Motor neuron (in vitro differentiated cells): Measurements from ENCODE around the gene SMIM38. TPM values are rescaled to one million over a fixed set of nuclear protein-coding genes. Genes with fewer than 3 reads are reported as not detected.

Experiments
- ATAC-seq, 8 experiments: fragments of 200-7000 bp; cut with Tn5 transposase; replicated peaks in 6 of 8; 2 replicates each; pipeline ENCODE4 v1.8.0; 2021; ENCODE audit warnings: mild to moderate bottlenecking in 8 of 8, moderate library complexity in 8 of 8
- H3K27ac ChIP-seq, 2 donors: fragments of 250-450 bp; sonication (Bioruptor Pico); 2 replicates each; pipeline ENCODE4 v1.9.0; 2021; ENCODE audit warnings: antibody characterized with exemption in 2 of 2, mild to moderate bottlenecking in 2 of 2, moderate library complexity in 1 of 2
- H3K4me1 ChIP-seq, 2 donors: fragments of 250-450 bp; sonication (Bioruptor Pico); replicated peaks in 1 of 2; 2 replicates each; pipeline ENCODE4 v1.6.1; 2021; ENCODE audit warnings: antibody characterized with exemption in 2 of 2, mild to moderate bottlenecking in 2 of 2, moderate library complexity in 1 of 2
- H3K4me3 ChIP-seq, 5 donors: fragments of 250-450 bp; sonication (Bioruptor Pico); 2 replicates each; pipeline ENCODE4 v1.9.0; 2021; ENCODE audit warnings: antibody characterized with exemption in 5 of 5, mild to moderate bottlenecking in 5 of 5, moderate library complexity in 4 of 5
- WGBS, 10 experiments: fragments of 450-650 bp; shearing (Covaris generic); methylation state at CpG; one replicate each; pipeline ENCODE4 v1.0.0; 2022; 5-methylcytosine and 5-hydroxymethylcytosine counted together
- in situ Hi-C, 9 experiments: fragments of 400-800 bp; cut with MboI; loops; one replicate each; pipeline ENCODE4 v1.15.0; 2021; ENCODE audit warnings: low sequenced_read_pairs in 9 of 9, low pct_unique_long_range_greater_than_20kb in 2 of 9; ENCODE audit not compliant: unreplicated experiment in 9 of 9
- total RNA-seq, 8 experiments: library from RNA; unstranded; fragments of 300-600 nt; gene quantifications; 2 replicates each; pipeline versions ENCODE4 v1.2.3 to v1.2.4, GENCODE V29; 2022

The SMIM38 gene
- total RNA-seq: 1 to 10 TPM in 1 of 8 experiments, under 1 TPM in 6, not detected in 1; 0.14 to 1.2 (median 0.56) TPM

DNA sequence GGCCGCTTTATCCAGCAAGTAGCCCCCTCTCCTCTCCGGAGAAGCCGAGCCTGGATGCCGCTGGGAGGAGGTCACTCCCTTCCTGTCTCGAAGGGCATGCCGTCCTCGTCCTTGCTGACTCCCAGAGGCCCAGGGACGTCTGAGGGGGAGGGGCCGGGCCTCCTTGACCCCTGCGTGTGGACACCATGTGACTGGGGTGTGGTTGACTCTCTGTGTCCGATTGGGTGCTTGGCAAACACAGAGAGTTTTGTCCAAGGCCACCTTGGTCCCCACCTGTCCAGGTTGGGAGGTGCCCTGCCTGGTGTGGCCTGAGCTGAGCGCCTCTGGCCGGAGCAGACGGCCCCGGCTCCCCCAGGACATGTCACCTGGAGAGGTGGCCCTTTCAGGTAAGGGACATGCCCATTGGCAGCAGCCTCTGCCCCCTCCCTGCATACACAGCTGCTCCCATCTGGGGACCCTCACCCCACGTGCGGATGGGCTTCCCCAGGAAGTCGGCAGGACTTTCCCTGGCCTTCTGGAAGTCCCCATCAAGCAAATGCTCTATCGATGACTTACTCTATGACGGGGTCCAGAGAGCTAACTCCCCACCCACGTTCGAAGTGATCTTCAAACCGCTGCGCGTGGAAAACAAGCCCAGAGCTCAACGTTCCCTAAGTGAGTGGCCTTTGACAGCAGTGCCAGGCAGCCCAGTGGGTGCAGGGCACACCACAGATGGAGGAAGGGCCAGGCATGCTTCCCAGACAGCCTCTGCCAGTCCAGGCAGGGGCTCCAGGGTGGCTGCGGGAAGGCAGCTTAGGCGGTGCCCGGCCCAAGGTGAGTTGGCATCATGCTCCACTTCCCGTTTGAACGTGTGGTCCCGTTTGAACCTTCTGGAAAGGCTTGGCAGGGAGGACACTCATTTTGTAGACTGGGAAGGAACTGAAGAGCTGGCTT lies at the start of gene SMIM38:
TSS of gene SMIM38 (plus strand) at position 634 of the 933 bp plus-strand sequence. CDS start 1,912 bp downstream, outside the sequence.
- H3K27ac ChIP-seq: peak within 1 kb of the TSS; percentile 68 to 80
- H3K4me1 ChIP-seq: peaks cover 47 to 48% of the 10 kb centered on the region in 2 donors
- in situ Hi-C loops: no loop called here
- 73 to 100% (median 80%) methylated on average over 1 to 7 of the region's 32 CpGs; no CpG with 5 or more reads in 6 of the 10 experiments for WGBS, 10 experiments
- no peak within 1 kb of the TSS for H3K4me3 ChIP-seq
- ATAC-seq: no peak

DNA sequence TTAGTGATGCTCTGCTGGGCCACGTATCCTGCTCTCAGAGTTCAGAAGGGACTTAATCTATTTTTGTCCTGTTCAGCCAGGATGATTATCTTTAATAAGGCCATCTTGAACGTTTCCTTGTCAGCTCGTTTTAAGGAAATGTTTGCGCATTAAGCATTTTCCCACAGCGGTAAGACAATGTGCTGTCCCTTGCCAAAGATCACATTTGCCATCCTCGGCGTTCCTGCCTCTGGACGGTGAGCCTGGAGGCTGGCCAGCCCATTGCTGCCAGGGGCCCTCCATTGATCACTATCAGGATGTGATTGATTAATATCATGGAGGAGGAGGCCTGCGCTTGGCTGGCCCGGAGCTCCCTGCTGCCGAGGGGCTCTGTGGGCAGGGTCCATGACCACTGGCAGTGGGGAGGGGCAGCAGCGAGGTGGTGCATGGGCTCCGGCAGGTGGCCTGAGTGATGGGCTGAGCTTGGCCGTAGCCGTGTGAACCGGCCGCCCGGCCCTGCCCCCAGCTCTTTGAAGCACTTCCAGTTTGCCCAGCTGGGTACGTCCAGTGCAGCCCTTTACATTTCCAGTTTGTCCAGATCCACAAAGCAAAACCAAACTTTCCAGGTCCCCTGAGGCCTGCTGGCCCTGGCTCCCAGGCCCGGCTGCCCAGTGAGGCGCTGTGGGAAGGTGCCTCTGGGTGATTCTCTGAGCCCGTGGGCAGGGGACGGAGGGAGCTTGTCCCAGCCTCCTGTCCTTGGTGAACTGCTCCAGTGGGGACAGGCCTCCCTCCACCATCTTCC lies 49.5 kb upstream of the SMIM38 start:
- Histone ChIP-seq H3K27ac (no peak overlapping the region), H3K4me3 (no peak overlapping the region), H3K4me1 (peaks cover 4 to 6% of the 10 kb centered on the region in 2 donors)
- 17 to 100% (median 64%) methylated on average over 1 to 9 of the region's 23 CpGs; no CpG with 5 or more reads in 2 of the 10 experiments for WGBS, 10 experiments
- in situ Hi-C loops: loop anchor here (5.0 to 25.0 kb wide), 5 partner anchors 331 to 559 kb away; partner anchors contain the start of gene CCND1 (in 2 of the 9)
- ATAC-seq: peak in 1 of 8 experiments; percentile 11

DNA sequence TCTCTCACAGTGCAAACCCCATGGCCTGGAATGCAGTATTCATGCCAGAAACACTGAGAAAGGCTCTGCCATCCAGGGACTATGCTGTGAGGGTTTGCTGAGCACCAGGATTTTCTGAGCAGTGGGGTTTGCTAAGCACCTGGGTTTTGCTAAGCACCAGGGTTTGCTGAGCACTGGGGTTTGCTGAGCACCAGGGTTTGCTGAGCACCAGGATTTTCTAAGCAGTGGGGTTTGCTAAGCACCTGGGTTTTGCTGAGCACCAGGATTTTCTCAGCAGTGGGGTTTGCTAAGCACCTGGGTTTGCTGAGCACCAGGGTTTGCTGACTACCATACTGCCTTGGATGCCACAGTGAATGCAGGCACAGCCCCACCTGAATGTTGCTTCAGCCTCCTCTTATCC lies 48.3 kb upstream of the SMIM38 start:
- Histone ChIP-seq H3K4me3 (no peak overlapping the region), H3K27ac (no peak overlapping the region), H3K4me1 (peaks cover 4 to 15% of the 10 kb centered on the region in 2 donors)
- in situ Hi-C loops: loop anchor here (5.0 to 25.0 kb wide), 5 partner anchors 330 to 557 kb away; partner anchors contain the start of gene CCND1 (in 2 of the 9)
- ATAC-seq: no peak

DNA sequence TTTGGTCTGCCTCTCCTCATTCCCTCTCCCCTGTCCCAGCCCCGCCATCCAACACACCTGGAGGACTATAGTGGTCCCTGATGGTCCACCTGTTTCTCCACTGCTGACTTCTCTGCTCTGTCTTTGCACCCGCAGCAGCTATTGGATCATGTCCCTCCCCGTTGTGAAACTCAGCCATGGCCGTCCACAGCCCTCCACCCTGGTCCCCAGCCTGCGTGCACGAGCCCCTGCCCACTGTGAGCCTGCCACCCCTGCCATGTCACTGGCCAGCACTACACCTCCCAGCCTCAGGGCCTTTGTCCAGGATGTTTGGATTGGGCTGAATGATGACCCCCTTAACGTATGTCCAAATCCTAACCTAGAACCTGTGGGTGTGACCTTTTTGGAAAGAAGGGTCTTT lies 47.7 kb upstream of the SMIM38 start:
- 20 to 100% (median 90%) methylated on average over 1 of the region's 7 CpGs; no CpG with 5 or more reads in 4 of the 10 experiments for WGBS, 10 experiments
- Histone ChIP-seq H3K27ac (no peak overlapping the region), H3K4me1 (peaks cover 4 to 15% of the 10 kb centered on the region in 2 donors), H3K4me3 (no peak overlapping the region)
- in situ Hi-C loops: loop anchor here (5.0 to 25.0 kb wide), 5 partner anchors 329 to 557 kb away; partner anchors contain the start of gene CCND1 (in 2 of the 9)
- ATAC-seq: no peak

DNA sequence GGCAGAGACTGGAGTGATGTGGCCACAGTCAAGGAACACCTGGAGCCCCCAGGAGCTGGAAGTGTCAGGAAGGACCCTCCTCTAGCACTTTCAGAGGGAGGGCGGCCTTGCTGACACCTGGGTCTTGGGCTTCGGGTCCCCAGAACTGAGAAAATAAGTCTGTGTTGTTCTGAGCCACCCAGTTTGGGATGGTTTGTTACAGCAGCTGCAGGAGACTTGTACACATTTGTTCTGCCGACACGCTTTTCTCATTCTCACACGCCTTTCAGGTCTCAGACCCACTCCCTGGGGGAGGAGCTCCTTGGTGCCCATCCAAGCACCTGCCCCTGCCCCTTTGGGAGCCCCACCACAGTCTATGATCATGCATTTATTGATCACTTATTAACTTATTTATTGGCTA lies 47.2 kb upstream of the SMIM38 start:
- 0 to 90% (median 80%) methylated on average over 1 to 3 of the region's 5 CpGs; no CpG with 5 or more reads in 5 of the 10 experiments for WGBS, 10 experiments
- no peak overlapping the region for H3K27ac ChIP-seq
- no peak for ATAC-seq
- no peak overlapping the region for H3K4me3 ChIP-seq
- in situ Hi-C loops: loop anchor here (5.0 to 25.0 kb wide), 5 partner anchors 329 to 556 kb away; partner anchors contain the start of gene CCND1 (in 2 of the 9)
- H3K4me1 ChIP-seq: peaks cover 4 to 15% of the 10 kb centered on the region in 2 donors

DNA sequence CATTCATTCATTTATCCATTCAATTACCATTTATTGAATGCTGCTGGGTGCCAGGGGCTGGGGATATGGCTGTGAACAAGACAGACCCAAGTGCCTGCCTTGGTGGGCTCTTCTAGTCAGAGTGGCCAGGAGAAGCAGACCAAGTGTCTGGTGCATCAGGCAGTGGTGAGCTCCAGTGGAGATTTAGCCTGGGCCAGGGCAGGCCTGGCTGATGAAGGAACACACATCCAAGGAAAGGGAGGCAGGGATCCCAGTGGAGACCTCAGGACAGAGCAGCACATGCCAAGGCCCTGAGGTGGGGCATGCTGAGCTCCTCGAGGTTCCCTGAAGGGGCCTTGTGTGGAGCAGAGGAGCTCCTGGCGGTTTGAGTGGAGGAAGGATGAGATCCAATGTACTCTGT lies 46.6 kb upstream of the SMIM38 start:
- peaks cover 4 to 15% of the 10 kb centered on the region in 2 donors for H3K4me1 ChIP-seq
- in situ Hi-C loops: loop anchor here (5.0 to 25.0 kb wide), 5 partner anchors 328 to 556 kb away; partner anchors contain the start of gene CCND1 (in 2 of the 9)
- H3K4me3 ChIP-seq: no peak overlapping the region
- no peak for ATAC-seq
- WGBS, 10 experiments: 0 to 31% methylated on average over 2 of the region's 2 CpGs; no CpG with 5 or more reads in 8 of the 10 experiments
- no peak overlapping the region for H3K27ac ChIP-seq

DNA sequence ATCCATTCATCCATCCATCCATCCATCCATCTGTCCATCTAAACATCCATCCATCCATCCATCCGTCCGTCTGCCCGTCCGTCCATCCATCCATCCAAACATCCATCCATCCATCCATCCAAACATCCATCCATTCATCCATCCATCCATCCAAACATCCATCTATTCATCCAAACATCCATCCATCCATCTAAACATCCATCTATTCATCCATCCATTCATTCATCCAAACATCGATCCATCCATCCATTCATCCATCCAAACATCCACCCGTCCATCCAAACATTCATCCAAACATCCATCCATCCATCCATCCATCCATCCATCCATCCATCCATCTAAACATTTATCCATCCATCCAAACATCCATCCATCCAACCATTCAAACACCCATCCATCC lies 45.3 kb upstream of the SMIM38 start:
- no peak overlapping the region for H3K4me3 ChIP-seq
- ATAC-seq: no peak
- H3K4me1 ChIP-seq: peaks cover 4 to 15% of the 10 kb centered on the region in 2 donors
- 67 to 100% (median 94%) methylated on average over 2 to 6 of the region's 6 CpGs; no CpG with 5 or more reads in 1 of the 10 experiments for WGBS, 10 experiments
- in situ Hi-C loops: loop anchor here in 5 of 9 experiments (10.0 to 25.0 kb wide), 3 partner anchors 327 to 552 kb away; no protein-coding TSS in a partner anchor
- H3K27ac ChIP-seq: no peak overlapping the region

DNA sequence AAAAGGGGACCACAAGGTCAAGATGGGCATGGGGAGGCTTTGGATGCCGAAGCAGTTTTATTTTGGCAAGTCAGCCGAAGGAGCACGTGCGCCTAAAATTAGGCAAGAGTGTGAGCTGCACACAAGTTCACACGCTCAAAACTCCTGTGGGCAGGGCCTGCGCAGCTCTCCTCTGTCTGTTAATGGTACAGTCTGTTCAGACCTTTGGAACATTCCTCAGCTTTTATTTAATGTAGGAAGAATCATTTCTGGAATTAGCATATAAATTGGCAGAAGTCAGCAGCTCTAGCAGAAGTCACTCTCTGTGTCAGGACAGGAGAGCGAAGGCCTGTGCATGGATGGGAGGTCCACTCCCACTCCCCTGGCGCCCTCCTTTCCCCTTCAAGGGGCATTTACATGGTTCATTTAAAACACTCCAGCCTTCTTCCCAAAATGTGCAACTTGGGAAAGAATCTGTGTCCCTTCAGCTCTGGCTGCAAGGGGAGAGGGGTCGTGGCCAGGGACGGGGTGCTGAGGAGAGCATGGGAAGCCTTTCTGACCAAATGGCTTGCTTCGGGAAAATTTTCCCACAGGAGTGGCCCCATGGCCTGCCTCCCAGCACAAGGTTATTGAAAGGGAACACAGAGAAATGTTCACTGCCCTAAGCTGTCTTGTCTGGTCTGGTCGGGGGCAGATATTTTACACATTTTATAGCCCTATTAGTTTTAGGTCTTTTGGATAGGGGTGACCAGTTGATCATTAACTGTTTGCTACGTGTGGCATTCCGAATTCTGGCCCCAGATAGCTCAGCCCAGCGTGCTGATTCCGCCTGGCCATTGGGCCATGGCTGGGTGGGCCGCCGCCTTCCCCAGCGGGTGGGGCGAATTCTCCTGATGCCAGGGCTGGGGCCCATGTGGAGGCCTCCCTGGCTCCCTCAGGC lies 43.9 kb upstream of the SMIM38 start:
- 54 to 95% (median 69%) methylated on average over 3 to 16 of the region's 20 CpGs; no CpG with 5 or more reads in 1 of the 10 experiments for WGBS, 10 experiments
- in situ Hi-C loops: loop anchor here in 5 of 9 experiments (10.0 to 25.0 kb wide), 3 partner anchors 325 to 550 kb away; no protein-coding TSS in a partner anchor
- no peak overlapping the region for H3K27ac ChIP-seq
- peaks cover 0 to 8% of the 10 kb centered on the region in 2 donors for H3K4me1 ChIP-seq
- peak in 4 of 8 experiments; percentile 13 to 58 (median 48) for ATAC-seq
- no peak overlapping the region for H3K4me3 ChIP-seq

DNA sequence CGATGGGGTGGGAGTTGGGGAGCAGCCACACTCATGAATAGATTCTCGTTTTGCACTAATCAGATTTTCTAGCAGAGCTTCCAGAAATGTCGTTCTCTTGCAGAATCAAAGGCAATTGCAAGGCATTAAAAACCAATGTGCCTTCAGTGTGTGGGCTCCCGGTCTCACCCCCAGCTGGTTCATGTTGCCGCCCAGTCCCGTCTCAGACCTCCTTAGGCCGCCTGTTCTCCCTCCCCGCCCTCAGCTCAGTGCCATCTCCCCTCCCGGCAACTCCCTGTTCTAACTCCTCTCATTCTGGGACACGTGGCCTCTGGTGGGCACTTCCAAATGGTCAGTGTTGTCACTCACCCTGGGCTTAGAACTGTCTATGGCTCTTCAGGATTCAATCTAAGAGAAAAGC lies 42.5 kb upstream of the SMIM38 start:
- in situ Hi-C loops: loop anchor here in 5 of 9 experiments (10.0 to 25.0 kb wide), 3 partner anchors 324 to 549 kb away; no protein-coding TSS in a partner anchor
- Histone ChIP-seq H3K27ac (no peak overlapping the region), H3K4me1 (peaks cover 0 to 8% of the 10 kb centered on the region in 2 donors), H3K4me3 (no peak overlapping the region)
- ATAC-seq: no peak
- WGBS, 10 experiments: 88 to 100% methylated on average over 1 to 6 of the region's 10 CpGs; no CpG with 5 or more reads in 8 of the 10 experiments

DNA sequence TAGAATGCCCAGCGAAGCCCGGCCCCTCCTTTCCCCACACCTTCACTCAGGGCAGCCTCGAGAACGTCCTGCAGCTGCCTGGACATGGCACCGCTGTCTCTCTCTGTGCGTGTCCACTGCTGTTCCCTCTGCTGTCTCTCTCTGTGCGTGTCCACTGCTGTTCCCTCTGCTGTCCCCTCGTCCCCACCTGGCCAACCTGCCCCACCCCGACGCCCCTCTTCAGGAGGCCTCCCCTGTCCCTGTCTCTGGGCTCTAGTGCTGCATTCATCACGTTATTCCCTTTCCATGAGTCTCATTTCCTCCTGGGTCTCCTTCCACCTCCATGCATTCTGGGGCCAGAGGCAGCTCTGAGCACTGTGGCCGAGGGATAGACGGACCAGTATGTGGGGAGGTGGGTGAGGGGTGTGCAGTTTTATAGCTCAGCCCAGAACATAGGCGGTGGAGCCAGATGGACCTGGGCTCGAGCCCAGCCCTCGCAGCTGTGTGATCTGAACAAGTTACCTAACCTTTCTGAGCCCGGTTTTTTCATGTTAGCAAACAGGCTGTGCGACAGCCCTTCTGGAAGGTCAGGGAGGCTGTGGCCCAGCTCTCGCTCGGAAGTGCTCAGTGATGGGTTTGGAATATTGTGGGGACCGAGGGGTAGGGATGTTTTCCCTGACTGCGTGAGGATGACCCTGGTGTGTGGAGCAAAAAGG lies 41.9 kb upstream of the SMIM38 start:
- H3K27ac ChIP-seq: no peak overlapping the region
- H3K4me1 ChIP-seq: peaks cover 0 to 8% of the 10 kb centered on the region in 2 donors
- in situ Hi-C loops: loop anchor here in 5 of 9 experiments (10.0 to 25.0 kb wide), 3 partner anchors 324 to 549 kb away; no protein-coding TSS in a partner anchor
- 80 to 100% (median 82%) methylated on average over 1 to 8 of the region's 22 CpGs; no CpG with 5 or more reads in 6 of the 10 experiments for WGBS, 10 experiments
- H3K4me3 ChIP-seq: no peak overlapping the region
- ATAC-seq: no peak

DNA sequence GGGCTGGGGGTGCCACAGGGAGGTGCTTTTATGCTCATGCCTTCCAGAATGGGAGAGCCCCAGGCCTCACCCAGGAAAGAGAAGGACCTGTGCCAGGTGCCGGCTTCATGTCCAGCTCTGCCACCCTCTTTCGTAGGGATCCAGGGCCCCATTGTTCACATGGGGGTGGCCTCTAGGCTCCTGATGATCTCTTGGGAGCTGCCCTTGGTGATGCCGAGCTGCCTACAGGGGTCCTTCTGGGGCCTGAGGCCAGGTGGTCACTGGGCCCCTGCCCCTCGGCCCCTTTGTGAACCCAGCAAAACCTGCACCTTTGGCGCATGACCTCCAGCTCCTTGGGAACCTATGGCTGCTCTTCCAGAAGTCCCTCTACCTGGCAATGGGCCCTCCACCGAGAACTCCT lies 41.4 kb upstream of the SMIM38 start:
- in situ Hi-C loops: loop anchor here in 5 of 9 experiments (10.0 to 25.0 kb wide), 3 partner anchors 323 to 548 kb away; no protein-coding TSS in a partner anchor
- WGBS, 10 experiments: 83% methylated on average over 1 of the region's 6 CpGs; no CpG with 5 or more reads in 9 of the 10 experiments
- peaks cover 0 to 8% of the 10 kb centered on the region in 2 donors for H3K4me1 ChIP-seq
- no peak overlapping the region for H3K27ac ChIP-seq
- no peak for ATAC-seq
- no peak overlapping the region for H3K4me3 ChIP-seq
